Lower leg skin (tissue), 3 donors: ENCODE data around the gene DCDC2C.

Source experiments
- CTCF ChIP-seq, 3 donors: fragments of 450-650 bp; IDR thresholded peaks; one replicate each; pipeline ENCODE4 v1.5.1; 2016; ENCODE audit warnings: antibody characterized with exemption in 3 of 3, mild to moderate bottlenecking in 3 of 3, moderate library complexity in 2 of 3
- POLR2A ChIP-seq, 2 donors: fragments of 450-650 bp; IDR thresholded peaks; one replicate each; pipeline ENCODE4 v1.6.1; 2016 to 2017; ENCODE audit warnings: antibody characterized with exemption in 2 of 2, mild to moderate bottlenecking in 1 of 2, moderate library complexity in 1 of 2

GRCh38 chr2:3771576-3771975, 68.2 kb downstream of the DCDC2C start:
- TF ChIP-seq CTCF (IDR thresholded peaks at IDR 0.05) (no peak), POLR2A (IDR thresholded peaks at IDR 0.05) (no peak)
